ENCODE results near the gene IL17RE. TPM values are rescaled to one million over a fixed set of nuclear protein-coding genes. Genes with fewer than 3 reads are reported as not detected.

Gene IL17RE
- total and polyA plus RNA-seq, 2 of the 13 experiments (the other 11 are each of a cell fraction or from before 2014, with no cell fraction given): 14.5 to 24.1 TPM

- peak; percentile 84 for TF ChIP-seq CTCF (CRISPR knock-in tag; IDR thresholded peaks at IDR 0.05)
- no peak for TF ChIP-seq TAF15 (IDR thresholded peaks at IDR 0.05; ENCODE audit: low read depth, low read length, poor library complexity, severe bottlenecking)
- TF ChIP-seq ZSCAN31 (CRISPR knock-in tag; IDR thresholded peaks at IDR 0.05; ENCODE audit: low read depth): peak; percentile 47; the same call in 1 of the 2 replicates
- peak; percentile 97 for TF ChIP-seq KLF12 (CRISPR knock-in tag; IDR thresholded peaks at IDR 0.05; ENCODE audit: borderline replicate concordance)
- peak; percentile 98 for TF ChIP-seq YEATS4 (CRISPR knock-in tag; IDR thresholded peaks at IDR 0.05; ENCODE audit: borderline replicate concordance)
- peak; percentile 40; the same call in 1 of the 2 replicates for TF ChIP-seq RARA (CRISPR knock-in tag; IDR thresholded peaks at IDR 0.05)
- no peak for TF ChIP-seq KDM6A (CRISPR knock-in tag; IDR thresholded peaks at IDR 0.05; ENCODE audit: low read depth)
- TF ChIP-seq ZNF354B (CRISPR knock-in tag; IDR thresholded peaks at IDR 0.05): no peak; the same call in 1 of the 2 replicates
- peak; percentile 86; the same call in 1 of the 2 replicates for TF ChIP-seq ZNF441 (CRISPR knock-in tag; IDR thresholded peaks at IDR 0.05; ENCODE audit: borderline replicate concordance)
- TF ChIP-seq SETDB1 (CRISPR knock-in tag; IDR thresholded peaks at IDR 0.05; ENCODE audit: borderline replicate concordance): no peak
- no peak; the same call in 1 of the 2 replicates for TF ChIP-seq ZNF646 (CRISPR knock-in tag; IDR thresholded peaks at IDR 0.05)
- peak; percentile 79 for TF ChIP-seq POGZ (CRISPR knock-in tag; IDR thresholded peaks at IDR 0.05)
- no peak for TF ChIP-seq TERF1 (CRISPR knock-in tag; IDR thresholded peaks at IDR 0.05)
- TF ChIP-seq TCF12 (IDR thresholded peaks at IDR 0.05): no peak
- no peak for TF ChIP-seq TCF12 (CRISPR knock-in tag; IDR thresholded peaks at IDR 0.05)
- TF ChIP-seq ZXDC (CRISPR knock-in tag; IDR thresholded peaks at IDR 0.05): no peak
Observed at GRCh38 chr3:9947025-9947995, 44.7 kb downstream of the IL17RE start (continued).

Data from HepG2 (cell line).